HFF-Myc (cell line): Measurements from ENCODE around the gene NABP1.

Source experiments
- DNase-seq: peaks from one replicate; pipeline ENCODE4 v3.0.0-alpha.2; 2011; ENCODE audit warnings: low read depth; ENCODE audit errors: extremely low read depth
- H3K4me3 ChIP-seq: replicated peaks from 2 replicates; pipeline ENCODE4 v1.5.1; 2011; ENCODE audit warnings: low read depth, mild to moderate bottlenecking, control low read depth, low read length
- TF ChIP-seq, protein P1 (sequence below): IDR thresholded peaks from 2 replicates; pipeline ENCODE4 v1.5.1; 2012; ENCODE audit warnings: mild to moderate bottlenecking, low read depth, low read length, control low read depth; ENCODE audit errors: missing control alignments

The NABP1 gene

DNA sequence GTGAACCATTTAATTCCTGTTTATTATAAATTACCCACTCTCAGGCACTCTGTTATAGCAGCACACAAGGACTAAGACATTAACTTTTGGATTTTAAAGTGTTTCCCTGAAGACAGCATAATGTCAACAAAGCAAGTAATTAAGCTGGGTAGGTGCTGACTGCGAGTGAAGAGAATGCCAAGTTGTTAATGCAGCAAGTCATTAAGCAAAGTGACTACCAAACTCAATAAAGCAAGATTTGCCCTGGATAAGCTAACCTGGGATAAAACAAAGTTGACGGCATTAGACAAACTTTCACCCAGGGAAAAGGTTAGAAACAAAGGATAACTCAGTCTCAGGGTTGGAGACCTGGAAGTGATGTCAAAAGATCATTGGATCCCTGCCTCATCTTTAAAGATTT, 28.4 kb upstream of the NABP1 start:
- TF ChIP-seq, protein P1, sequence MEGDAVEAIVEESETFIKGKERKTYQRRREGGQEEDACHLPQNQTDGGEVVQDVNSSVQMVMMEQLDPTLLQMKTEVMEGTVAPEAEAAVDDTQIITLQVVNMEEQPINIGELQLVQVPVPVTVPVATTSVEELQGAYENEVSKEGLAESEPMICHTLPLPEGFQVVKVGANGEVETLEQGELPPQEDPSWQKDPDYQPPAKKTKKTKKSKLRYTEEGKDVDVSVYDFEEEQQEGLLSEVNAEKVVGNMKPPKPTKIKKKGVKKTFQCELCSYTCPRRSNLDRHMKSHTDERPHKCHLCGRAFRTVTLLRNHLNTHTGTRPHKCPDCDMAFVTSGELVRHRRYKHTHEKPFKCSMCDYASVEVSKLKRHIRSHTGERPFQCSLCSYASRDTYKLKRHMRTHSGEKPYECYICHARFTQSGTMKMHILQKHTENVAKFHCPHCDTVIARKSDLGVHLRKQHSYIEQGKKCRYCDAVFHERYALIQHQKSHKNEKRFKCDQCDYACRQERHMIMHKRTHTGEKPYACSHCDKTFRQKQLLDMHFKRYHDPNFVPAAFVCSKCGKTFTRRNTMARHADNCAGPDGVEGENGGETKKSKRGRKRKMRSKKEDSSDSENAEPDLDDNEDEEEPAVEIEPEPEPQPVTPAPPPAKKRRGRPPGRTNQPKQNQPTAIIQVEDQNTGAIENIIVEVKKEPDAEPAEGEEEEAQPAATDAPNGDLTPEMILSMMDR = no peak
- no peak for DNase-seq
- no peak overlapping the region for H3K4me3 ChIP-seq

DNA sequence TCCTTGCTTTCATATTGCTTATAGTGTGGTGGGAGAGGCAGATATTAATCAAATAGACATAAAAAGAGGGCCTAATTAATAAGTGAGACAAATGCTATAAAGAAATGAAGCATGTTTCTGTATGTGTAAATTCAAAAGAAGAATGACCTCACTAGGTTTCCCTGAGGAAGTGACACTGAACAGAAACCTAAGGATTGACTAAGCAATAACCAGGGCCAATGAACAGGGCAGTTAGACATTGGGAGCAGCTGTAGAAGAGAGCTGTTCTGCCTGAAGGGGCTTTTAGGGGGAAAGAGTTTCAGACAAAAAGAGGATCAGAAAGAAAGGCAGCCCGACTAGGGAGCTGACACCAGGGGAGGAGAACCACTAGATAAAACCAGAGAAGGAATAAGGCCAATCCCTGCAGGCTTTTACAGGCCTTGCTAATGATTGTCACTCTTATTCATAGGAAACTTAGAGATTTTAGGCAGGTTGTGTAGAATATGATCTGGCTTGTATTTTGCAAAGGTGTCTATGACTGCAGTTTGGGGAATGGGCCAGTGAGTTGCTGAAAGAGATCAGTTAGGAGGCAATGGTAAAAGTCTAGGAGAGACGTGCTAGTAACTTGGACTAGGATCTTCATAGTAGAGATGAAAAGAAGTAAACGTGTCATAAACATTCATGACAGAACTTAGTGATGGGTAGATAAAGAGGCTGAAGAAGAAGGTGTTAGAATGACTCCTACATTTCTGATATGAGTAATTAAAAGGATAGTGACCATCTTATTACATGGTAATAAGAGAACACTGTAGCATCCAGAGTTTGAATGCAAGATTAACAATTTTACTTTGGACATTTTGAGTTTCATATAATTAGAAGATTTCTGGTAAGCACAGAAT, 26.8 kb upstream of the NABP1 start:
- TF ChIP-seq, protein P1 = no peak
- H3K4me3 ChIP-seq = no peak overlapping the region
- no peak for DNase-seq

DNA sequence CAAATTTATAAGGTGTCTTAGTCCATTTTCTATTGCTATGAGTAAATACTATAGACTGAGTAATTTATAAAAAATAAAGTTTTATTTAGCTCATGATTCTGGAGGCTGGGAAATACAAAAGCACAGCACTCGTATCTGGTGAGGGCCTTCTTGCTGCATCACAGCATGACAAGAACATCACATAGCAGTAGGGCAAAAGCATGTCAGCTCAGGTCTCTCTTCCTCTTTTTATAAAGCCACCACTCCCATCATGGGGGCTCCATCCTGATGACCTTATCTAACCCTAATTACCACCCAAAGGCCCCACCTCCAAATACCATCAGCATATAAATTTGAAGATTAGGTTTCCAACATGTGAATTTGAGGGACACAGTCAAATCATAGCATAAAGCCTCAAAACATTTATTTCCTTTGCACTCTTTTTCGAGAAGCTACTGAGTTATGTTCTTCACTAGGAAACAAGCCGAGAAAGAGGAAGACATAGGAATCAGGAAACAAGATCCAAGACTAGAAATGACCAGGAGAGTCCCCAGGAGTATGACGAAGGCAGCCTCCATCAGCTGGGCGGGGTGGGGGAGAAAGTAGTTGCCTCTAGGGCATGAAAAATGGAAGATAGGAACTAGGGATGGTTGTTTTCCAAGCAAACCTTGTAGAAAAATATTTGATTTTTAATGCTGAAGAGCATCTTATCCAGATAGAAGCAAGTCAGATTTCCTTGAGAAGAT, 24.1 kb upstream of the NABP1 start:
- DNase-seq = no peak
- no peak overlapping the region for H3K4me3 ChIP-seq
- TF ChIP-seq, protein P1 = no peak

DNA sequence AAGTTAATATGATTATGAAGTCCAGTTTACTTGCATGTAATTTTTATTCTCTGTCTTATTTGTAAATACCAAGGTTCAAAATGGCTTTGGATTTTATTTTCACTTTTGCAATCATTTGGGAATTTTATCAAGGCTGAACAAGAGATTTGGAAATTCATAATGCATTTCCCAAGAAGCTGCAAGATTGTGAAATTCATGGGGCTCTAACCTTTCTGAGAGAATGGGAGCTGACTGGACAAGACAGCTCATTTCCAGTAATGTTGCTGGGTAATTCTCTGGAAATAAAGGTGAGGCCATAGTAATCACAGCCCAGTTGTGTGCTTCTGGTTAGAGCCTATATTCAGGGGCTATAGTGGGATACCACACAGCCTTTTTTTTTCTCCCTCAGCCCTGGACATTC, 21.5 kb upstream of the NABP1 start:
- DNase-seq = no peak
- no peak overlapping the region for H3K4me3 ChIP-seq
- TF ChIP-seq, protein P1 = no peak

DNA sequence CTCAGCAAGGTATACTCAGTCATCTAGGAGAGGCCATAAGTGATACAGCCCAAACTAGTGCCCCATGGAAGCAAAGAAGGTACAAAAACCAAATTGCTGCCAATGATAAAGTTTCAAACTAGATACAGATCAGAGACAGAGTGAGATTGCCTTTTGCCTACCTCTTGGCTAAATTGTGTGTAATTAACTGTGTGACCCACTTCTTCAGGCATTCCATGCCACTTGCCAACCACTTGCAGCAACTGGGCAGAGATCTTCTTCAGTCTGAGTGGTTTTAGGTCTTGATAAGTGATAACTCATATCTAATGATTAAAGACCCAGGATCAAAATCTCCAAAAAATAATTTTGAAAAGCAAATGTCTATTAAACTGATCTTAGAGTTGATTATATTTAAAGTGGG, 21.1 kb upstream of the NABP1 start:
- H3K4me3 ChIP-seq = no peak overlapping the region
- no peak for DNase-seq
- TF ChIP-seq, protein P1 = no peak

DNA sequence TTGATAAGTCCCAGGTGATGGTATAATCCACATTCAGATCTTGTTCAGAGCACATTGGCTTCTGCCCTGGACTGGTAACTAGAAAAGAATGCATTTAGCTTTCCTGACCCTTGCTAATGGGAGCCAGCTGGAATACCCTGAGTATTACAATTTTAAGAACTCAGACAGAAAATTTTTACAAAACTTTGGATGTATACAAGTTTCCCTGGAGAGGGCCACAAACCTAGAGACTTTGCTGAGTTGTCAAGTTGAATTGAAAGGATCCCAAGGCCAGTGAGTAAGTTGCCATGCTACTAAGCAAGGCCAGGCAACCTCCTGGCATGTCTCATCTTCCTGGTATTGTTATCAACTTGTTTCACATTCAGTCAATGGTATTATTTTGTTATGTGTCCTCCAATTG, 20.0 kb upstream of the NABP1 start:
- no peak overlapping the region for H3K4me3 ChIP-seq
- no peak for DNase-seq
- TF ChIP-seq, protein P1 = no peak
